ENCODE results near the gene TP53BP2. TPM values are rescaled to one million over a fixed set of nuclear protein-coding genes. Genes with fewer than 3 reads are reported as not detected.

Gene TP53BP2
- total and polyA plus RNA-seq, 3 experiments from 2014 or later = 16.5 to 59.6 (median 59.5) TPM

GRCh38 chr1:223861904-223862303, 16.2 kb upstream of the TP53BP2 start:
- ChIA-PET POLR2A (no interaction called here), CTCF (no interaction called here)
- Histone ChIP-seq H3K36me3 (ENCODE audit: insufficient read depth, low read length) (no peaks in the 10 kb centered on the region), H3K27ac (ENCODE audit: low read depth, low read length) (no peak overlapping the region), H3K9me3 (ENCODE audit: low read length) (no peaks in the 10 kb centered on the region), H3K4me3 (ENCODE audit: low read length) (no peak overlapping the region), H3K4me1 (ENCODE audit: insufficient read depth, low read length) (no peaks in the 10 kb centered on the region), H3K27me3 (ENCODE audit: insufficient read depth, low read length, poor library complexity, severe bottlenecking) (no peaks in the 10 kb centered on the region)
- no peak for DNase-seq
- no peaks in the 10 kb centered on the region for H3K4me1 Mint-ChIP-seq
- peaks cover 0 to 2% (median 0%) of the 10 kb centered on the region in 3 donors for H3K36me3 Mint-ChIP-seq
- H3K27me3 Mint-ChIP-seq = peaks cover 2 to 9% of the 10 kb centered on the region in 2 donors
- H3K27ac Mint-ChIP-seq = no peak overlapping the region
- H3K4me3 Mint-ChIP-seq = no peak overlapping the region
- peaks cover 0 to 2% (median 0%) of the 10 kb centered on the region in 5 donors for H3K9me3 Mint-ChIP-seq

GRCh38 chr1:223860051-223860622, 14.4 kb upstream of the TP53BP2 start:
- Histone ChIP-seq H3K36me3 (ENCODE audit: insufficient read depth, low read length) (no peaks in the 10 kb centered on the region), H3K4me3 (ENCODE audit: low read length) (no peak overlapping the region), H3K9me3 (ENCODE audit: low read length) (no peaks in the 10 kb centered on the region), H3K27ac (ENCODE audit: low read depth, low read length) (no peak overlapping the region), H3K27me3 (ENCODE audit: insufficient read depth, low read length, poor library complexity, severe bottlenecking) (no peaks in the 10 kb centered on the region), H3K4me1 (ENCODE audit: insufficient read depth, low read length) (no peaks in the 10 kb centered on the region)
- DNase-seq = no peak
- CTCF ChIA-PET = no interaction called here
- POLR2A ChIA-PET = no interaction called here
- no peak overlapping the region for H3K27ac Mint-ChIP-seq
- H3K9me3 Mint-ChIP-seq = no peaks in the 10 kb centered on the region
- no peak overlapping the region for H3K4me3 Mint-ChIP-seq
- H3K4me1 Mint-ChIP-seq = no peaks in the 10 kb centered on the region
- peaks cover 0 to 9% of the 10 kb centered on the region in 2 donors for H3K27me3 Mint-ChIP-seq
- peaks cover 0 to 2% (median 0%) of the 10 kb centered on the region in 3 donors for H3K36me3 Mint-ChIP-seq

GRCh38 chr1:223859058-223859457, 13.3 kb upstream of the TP53BP2 start:
- no peaks in the 10 kb centered on the region for H3K4me1 ChIP-seq (ENCODE audit: insufficient read depth, low read length)
- DNase-seq = no peak
- no peak overlapping the region for H3K27ac ChIP-seq (ENCODE audit: low read depth, low read length)
- ChIA-PET CTCF (no interaction called here), POLR2A (interaction anchor here (0.5 kb wide), 2 partner anchors 28 to 41 kb away, joined by 3 to 5 read pairs; no protein-coding TSS in a partner anchor)
- Mint-ChIP-seq H3K4me1 (no peaks in the 10 kb centered on the region), H3K27me3 (peaks cover 0 to 4% of the 10 kb centered on the region in 2 donors), H3K4me3 (no peak overlapping the region), H3K36me3 (peaks cover 0 to 2% (median 0%) of the 10 kb centered on the region in 3 donors), H3K27ac (no peak overlapping the region), H3K9me3 (no peaks in the 10 kb centered on the region)
- no peak overlapping the region for H3K4me3 ChIP-seq (ENCODE audit: low read length)
- no peaks in the 10 kb centered on the region for H3K36me3 ChIP-seq (ENCODE audit: insufficient read depth, low read length)
- no peaks in the 10 kb centered on the region for H3K27me3 ChIP-seq (ENCODE audit: insufficient read depth, low read length, poor library complexity, severe bottlenecking)
- no peaks in the 10 kb centered on the region for H3K9me3 ChIP-seq (ENCODE audit: low read length)

GRCh38 chr1:223856386-223856785, 10.6 kb upstream of the TP53BP2 start:
- Histone ChIP-seq H3K4me3 (ENCODE audit: low read length) (no peak overlapping the region), H3K27ac (ENCODE audit: low read depth, low read length) (no peak overlapping the region), H3K9me3 (ENCODE audit: low read length) (no peaks in the 10 kb centered on the region), H3K27me3 (ENCODE audit: insufficient read depth, low read length, poor library complexity, severe bottlenecking) (no peaks in the 10 kb centered on the region), H3K36me3 (ENCODE audit: insufficient read depth, low read length) (no peaks in the 10 kb centered on the region), H3K4me1 (ENCODE audit: insufficient read depth, low read length) (no peaks in the 10 kb centered on the region)
- no peak overlapping the region for H3K27ac Mint-ChIP-seq
- peaks cover 0 to 1% of the 10 kb centered on the region in 2 donors for H3K27me3 Mint-ChIP-seq
- no peaks in the 10 kb centered on the region for H3K4me1 Mint-ChIP-seq
- H3K9me3 Mint-ChIP-seq = no peaks in the 10 kb centered on the region
- no peaks in the 10 kb centered on the region for H3K36me3 Mint-ChIP-seq
- DNase-seq = no peak
- POLR2A ChIA-PET = no interaction called here
- no peak overlapping the region for H3K4me3 Mint-ChIP-seq
- CTCF ChIA-PET = no interaction called here

GRCh38 chr1:223853748-223854147, 8.0 kb upstream of the TP53BP2 start:
- Mint-ChIP-seq H3K4me1 (no peaks in the 10 kb centered on the region), H3K27ac (peak overlapping the region in 2 of 8 donors; percentile 53 to 63), H3K4me3 (no peak overlapping the region), H3K36me3 (no peaks in the 10 kb centered on the region), H3K9me3 (no peaks in the 10 kb centered on the region), H3K27me3 (peaks cover 0 to 1% of the 10 kb centered on the region in 2 donors)
- no peak for DNase-seq
- ChIA-PET POLR2A (no interaction called here), CTCF (no interaction called here)
- H3K27me3 ChIP-seq (ENCODE audit: insufficient read depth, low read length, poor library complexity, severe bottlenecking) = no peaks in the 10 kb centered on the region
- H3K9me3 ChIP-seq (ENCODE audit: low read length) = no peaks in the 10 kb centered on the region
- no peaks in the 10 kb centered on the region for H3K4me1 ChIP-seq (ENCODE audit: insufficient read depth, low read length)
- no peak overlapping the region for H3K27ac ChIP-seq (ENCODE audit: low read depth, low read length)
- H3K36me3 ChIP-seq (ENCODE audit: insufficient read depth, low read length) = no peaks in the 10 kb centered on the region
- no peak overlapping the region for H3K4me3 ChIP-seq (ENCODE audit: low read length)

GRCh38 chr1:223853275-223853674, 7.5 kb upstream of the TP53BP2 start:
- no peaks in the 10 kb centered on the region for H3K4me1 Mint-ChIP-seq
- peaks cover 0 to 1% of the 10 kb centered on the region in 2 donors for H3K27me3 Mint-ChIP-seq

GRCh38 chr1:223852337-223852736, 6.6 kb upstream of the TP53BP2 start:
- H3K4me3 Mint-ChIP-seq = no peak overlapping the region
- Histone ChIP-seq H3K27ac (ENCODE audit: low read depth, low read length) (no peak overlapping the region), H3K4me1 (ENCODE audit: insufficient read depth, low read length) (no peaks in the 10 kb centered on the region), H3K4me3 (ENCODE audit: low read length) (no peak overlapping the region), H3K9me3 (ENCODE audit: low read length) (no peaks in the 10 kb centered on the region), H3K27me3 (ENCODE audit: insufficient read depth, low read length, poor library complexity, severe bottlenecking) (no peaks in the 10 kb centered on the region), H3K36me3 (ENCODE audit: insufficient read depth, low read length) (no peaks in the 10 kb centered on the region)
- ChIA-PET CTCF (no interaction called here), POLR2A (no interaction called here)
- no peaks in the 10 kb centered on the region for H3K9me3 Mint-ChIP-seq
- no peak for DNase-seq
- H3K36me3 Mint-ChIP-seq = no peaks in the 10 kb centered on the region
- peaks cover 0 to 1% of the 10 kb centered on the region in 2 donors for H3K27me3 Mint-ChIP-seq
- H3K27ac Mint-ChIP-seq = peak overlapping the region in 1 of 8 donors; percentile 0
- H3K4me1 Mint-ChIP-seq = peaks cover 0 to 8% (median 8%) of the 10 kb centered on the region in 3 donors

More at GRCh38 chr1:223853275-223853674, 7.5 kb upstream of the TP53BP2 start:
- no peaks in the 10 kb centered on the region for H3K9me3 Mint-ChIP-seq
- ChIA-PET CTCF (no interaction called here), POLR2A (interaction anchor here (0.6 kb wide), 1 partner anchor 428 kb away, joined by 6 read pairs; no protein-coding TSS in a partner anchor)
- H3K4me1 ChIP-seq (ENCODE audit: insufficient read depth, low read length) = no peaks in the 10 kb centered on the region
- no peaks in the 10 kb centered on the region for H3K27me3 ChIP-seq (ENCODE audit: insufficient read depth, low read length, poor library complexity, severe bottlenecking)
- no peak overlapping the region for H3K4me3 Mint-ChIP-seq
- no peak overlapping the region for H3K27ac ChIP-seq (ENCODE audit: low read depth, low read length)
- no peak overlapping the region for H3K27ac Mint-ChIP-seq
- DNase-seq = no peak
- no peaks in the 10 kb centered on the region for H3K36me3 Mint-ChIP-seq
- no peaks in the 10 kb centered on the region for H3K9me3 ChIP-seq (ENCODE audit: low read length)
- H3K36me3 ChIP-seq (ENCODE audit: insufficient read depth, low read length) = no peaks in the 10 kb centered on the region
- H3K4me3 ChIP-seq (ENCODE audit: low read length) = no peak overlapping the region

GRCh38 chr1:223849352-223850254, 3.9 kb upstream of the TP53BP2 start:
- Mint-ChIP-seq H3K9me3 (no peaks in the 10 kb centered on the region), H3K27me3 (peaks cover 0 to 1% of the 10 kb centered on the region in 2 donors), H3K27ac (peak overlapping the region in 1 of 8 donors; percentile 12), H3K4me1 (peaks cover 13 to 22% (median 21%) of the 10 kb centered on the region in 3 donors), H3K36me3 (peaks cover 0 to 9% (median 0%) of the 10 kb centered on the region in 3 donors), H3K4me3 (peak overlapping the region in 2 of 7 donors; percentile 66 to 78)
- H3K4me1 ChIP-seq (ENCODE audit: insufficient read depth, low read length) = peaks cover 10% of the 10 kb centered on the region
- no peaks in the 10 kb centered on the region for H3K36me3 ChIP-seq (ENCODE audit: insufficient read depth, low read length)
- no peak overlapping the region for H3K27ac ChIP-seq (ENCODE audit: low read depth, low read length)
- H3K4me3 ChIP-seq (ENCODE audit: low read length) = no peak overlapping the region
- POLR2A ChIA-PET = no interaction called here
- CTCF ChIA-PET = interaction anchor here (1.0 kb wide), 1 partner anchor 10 kb away, joined by 3 read pairs; no protein-coding TSS in a partner anchor
- H3K9me3 ChIP-seq (ENCODE audit: low read length) = no peaks in the 10 kb centered on the region
- H3K27me3 ChIP-seq (ENCODE audit: insufficient read depth, low read length, poor library complexity, severe bottlenecking) = no peaks in the 10 kb centered on the region
- DNase-seq = no peak

All from CD8-positive, alpha-beta memory T cell (primary cell).